Fibroblast of peridontal ligament (primary cell): ENCODE measurements around the gene C1QTNF8.

Source experiments
- DNase-seq: peaks from one replicate; pipeline ENCODE4 v3.0.0-alpha.2; 2010; ENCODE audit errors: extremely low read depth

The C1QTNF8 gene

DNA sequence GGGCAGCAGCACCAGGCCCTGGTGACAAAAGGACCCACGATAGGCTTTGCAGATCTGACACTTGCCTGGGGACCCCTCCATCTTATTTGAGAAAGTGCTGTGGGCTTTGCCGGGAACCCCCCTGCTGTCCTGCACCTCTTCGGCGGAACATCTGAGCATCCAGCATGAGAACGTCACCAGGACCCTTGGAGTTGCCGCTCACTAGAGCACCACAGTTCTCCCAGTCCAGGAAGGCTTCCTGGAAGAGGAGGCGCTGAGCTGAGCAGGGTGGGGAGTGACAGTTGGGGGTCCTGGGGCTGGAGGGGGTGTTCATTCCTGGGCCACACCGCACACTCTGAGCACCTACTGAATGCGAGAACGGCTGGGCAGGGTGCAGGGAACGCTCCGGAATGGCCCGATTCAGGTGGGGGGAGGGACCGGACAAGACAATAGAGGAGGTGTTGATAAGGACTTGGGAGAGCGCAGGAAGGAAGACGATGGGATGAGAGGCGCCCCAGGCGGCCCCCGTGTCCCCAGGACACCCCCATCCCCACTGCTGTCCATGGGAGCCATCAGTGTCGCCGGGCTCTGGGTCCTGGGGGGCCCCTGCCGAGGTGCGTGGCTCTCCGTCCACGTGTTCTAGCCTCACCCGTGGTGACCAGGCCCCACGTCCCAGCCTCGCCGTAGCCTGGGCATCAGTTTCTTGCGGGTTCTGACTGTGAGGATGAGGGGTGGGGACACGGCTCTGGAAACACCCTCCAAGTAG, 32.1 kb upstream of the C1QTNF8 start:
- no peak for DNase-seq

DNA sequence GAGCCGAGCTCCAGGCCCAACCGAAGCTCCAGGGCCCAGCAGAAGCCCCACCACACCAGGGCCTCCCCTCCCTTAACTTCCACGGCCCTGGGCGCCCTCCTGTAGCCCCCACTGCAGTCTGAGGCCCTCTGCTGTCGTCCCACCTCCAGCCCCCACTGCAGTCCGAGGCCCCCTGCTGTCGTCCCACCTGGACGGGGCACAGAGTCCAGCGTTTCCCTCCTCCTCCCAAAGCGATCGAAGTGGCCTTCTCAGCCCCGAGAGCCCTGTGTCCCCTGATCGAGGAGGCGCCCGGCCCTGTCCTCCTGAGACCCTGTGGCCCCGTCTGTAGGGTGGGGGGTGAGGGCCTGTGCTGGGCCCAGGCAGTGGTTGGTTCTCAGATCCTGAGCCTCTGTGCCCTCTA, 31.1 kb upstream of the C1QTNF8 start:
- no peak for DNase-seq

DNA sequence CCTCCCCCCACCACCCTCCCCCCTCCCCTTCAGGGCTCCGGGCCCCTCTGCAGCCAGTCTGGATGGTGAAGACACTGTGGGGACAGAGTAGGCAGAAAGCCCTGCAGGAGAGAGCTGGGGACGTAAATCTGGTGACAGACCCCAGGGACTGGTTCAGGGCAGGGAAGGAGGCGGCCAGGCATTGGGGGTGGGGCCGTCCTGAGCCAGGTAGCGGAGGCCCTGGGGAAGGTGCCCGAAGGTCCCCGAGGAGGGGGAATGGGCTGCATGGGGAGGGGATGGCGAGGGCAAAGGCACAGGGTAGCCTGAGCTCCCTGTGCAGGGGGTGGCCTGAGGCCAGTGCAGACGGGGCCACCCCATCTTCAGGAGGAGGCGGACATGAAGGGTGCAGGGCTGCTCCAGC, 30.5 kb upstream of the C1QTNF8 start:
- no peak for DNase-seq

DNA sequence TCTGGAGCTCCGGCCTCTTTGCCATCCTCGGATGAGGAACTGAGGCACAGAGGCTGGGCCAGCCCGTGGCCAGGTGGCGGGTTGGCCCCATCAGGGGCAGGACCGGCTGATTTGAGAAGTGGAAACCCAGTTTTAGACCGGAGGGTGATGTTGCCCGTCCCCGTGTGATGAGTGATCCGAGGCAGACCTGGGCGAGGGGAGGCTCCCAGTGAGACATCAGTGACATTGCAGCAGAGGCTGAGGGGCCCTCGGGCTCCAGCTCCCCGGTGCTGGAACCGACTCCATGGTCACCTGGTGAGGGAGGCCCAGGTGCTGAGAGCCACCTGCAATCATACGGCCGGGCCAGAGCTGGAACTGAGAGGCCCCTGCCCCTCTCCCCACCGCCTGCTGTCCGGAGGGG, 30.0 kb upstream of the C1QTNF8 start:
- no peak for DNase-seq

DNA sequence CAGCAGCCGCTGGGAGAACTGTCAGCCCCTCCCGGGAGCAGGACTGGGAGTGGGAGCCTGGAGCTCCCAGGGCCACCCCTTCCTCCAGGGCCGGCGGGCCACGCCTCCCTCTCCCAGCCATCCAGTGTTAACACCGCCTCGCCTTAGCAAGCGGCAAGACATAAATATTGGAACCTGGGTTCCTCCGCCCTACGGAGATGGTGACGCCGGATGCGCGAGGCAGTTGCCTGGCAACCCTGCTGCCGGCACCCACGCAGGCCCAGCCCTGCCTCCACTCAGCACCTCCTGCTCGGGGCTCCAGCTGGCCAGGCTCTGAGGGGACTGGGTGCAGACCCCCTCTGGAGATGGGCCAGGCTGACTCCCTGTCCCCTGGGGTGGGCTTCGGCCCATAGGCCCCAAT, 29.4 kb upstream of the C1QTNF8 start:
- no peak for DNase-seq

DNA sequence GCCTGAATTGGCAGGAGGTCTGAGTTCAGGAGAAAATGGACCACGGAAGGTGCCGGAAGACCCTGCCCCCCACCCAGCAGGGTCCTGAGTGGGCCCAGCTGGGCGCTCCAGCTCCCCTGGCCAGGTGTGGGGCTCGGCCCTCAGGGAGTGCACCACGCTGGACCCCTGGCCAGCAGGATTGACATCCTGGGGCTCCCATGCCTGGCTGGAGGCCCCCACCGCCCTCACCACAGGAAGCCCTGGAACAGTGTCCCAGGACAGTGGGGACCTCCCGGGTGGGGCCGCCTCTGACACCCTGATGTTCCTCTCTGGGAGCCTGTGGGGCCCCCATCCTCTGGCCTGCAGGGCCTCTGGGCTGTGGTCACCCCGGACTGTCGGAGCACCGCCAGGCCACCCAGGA, 28.8 kb upstream of the C1QTNF8 start:
- DNase-seq: no peak

DNA sequence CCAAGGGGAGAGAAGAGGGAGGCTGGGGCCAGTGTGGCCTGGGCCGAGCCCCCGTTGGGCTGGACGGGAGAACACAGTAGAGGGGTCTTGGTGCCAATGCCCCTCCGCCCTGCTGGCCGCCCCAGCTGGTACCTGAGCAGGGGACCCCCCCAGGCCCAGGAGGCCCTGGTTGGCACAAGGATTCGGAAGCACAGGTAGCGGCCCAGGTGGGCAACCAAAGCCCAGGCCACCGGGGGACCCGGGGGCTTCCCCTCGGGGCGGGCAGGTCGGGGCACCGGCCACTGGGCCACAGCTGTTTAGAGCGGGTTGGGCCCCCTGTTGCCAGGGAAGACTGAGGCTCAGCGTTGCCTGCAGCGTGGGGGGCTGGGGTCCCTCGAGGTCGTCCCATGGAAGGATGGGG, 28.2 kb upstream of the C1QTNF8 start:
- DNase-seq: no peak

DNA sequence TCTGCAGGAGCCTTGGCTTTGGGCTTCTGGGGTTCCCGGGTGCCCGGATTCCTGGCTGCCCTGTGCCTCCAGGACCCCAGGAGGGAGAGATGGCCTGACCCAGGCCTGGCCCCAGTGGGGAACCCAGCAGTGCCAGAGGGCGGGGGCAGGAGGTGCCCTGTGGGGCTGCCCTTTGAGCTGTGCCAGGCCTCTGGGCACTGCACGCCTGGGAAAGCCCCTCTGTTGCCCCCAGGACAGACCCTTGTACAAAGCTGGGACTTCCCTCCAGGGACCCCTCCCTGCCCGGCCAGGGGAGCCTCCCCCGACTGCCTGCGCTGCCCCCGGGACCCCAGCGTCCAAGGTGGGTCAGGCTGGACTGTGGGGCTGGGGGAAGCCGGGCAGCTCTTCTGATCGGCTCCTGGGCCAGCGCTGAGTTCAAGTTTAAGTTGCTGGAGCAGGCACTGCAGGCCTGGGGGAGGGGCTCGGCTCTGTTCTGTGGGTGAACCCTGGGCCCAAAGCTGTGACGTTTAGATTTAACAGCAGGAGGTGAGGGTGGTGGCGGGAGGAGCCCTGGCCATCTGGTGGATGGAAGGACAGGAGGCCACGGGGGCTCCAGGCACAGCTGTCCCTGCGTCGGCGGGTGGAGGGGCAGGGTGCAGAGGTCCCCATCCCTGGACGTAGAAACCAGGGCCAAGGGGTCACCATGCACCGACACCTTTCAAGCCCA, 27.6 kb upstream of the C1QTNF8 start:
- no peak for DNase-seq

DNA sequence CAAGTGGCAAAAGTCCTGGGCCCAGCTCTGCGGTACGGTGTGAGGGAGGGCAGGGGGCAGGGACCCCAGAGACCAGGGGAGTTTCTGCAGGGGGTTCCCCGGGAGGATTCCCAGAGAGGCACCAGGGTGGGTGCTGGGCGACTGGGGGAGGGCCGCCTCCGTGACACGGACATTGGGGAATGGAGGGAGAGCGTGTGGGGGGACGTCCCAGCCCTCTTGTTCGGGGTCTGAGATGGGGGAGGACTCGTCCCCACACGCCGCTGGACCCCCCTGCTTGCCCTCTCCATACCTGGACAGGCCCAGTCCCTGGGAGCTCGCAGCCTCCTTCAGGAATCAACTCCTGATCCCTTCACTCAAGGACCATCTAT, 26.3 kb upstream of the C1QTNF8 start:
- DNase-seq: no peak

DNA sequence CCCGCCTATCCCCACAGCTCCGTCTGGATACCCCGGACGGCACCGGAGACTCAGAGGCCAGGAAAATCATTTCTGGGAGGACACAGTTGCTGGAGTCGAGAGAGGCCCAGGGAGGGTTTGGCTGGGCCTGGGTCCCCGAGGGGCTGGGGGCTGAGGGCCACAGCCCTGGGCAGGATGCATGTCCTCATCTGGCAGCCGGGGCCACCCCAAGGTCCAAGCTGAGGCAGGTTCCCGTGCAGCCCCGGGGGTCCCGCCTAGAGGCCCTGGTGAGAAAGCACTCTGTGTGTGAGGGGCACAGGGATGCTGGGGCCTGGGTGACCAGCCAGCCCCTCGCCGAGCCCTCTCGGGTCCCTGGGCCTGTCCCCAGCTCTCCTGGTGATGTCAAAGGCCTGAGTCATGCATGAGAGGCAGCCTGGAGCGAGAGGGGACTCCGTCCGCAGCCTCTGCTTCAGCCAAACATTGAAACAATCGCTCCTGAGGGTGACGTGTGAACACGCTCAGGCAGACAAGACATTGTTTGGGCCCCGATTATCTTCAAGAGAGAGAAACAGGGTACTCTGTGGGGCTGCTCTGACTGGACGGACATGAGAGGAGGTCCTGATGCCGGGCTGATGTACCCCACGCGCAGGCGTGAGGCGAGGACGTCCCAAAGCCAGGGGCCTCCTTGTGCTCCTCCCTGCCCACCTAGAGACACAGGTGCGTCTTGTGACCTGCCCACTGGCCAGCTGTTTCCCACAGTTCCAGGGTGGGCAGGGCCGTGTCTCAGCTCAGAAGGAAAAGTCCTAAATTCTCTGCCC, 25.8 kb upstream of the C1QTNF8 start:
- DNase-seq: no peak

DNA sequence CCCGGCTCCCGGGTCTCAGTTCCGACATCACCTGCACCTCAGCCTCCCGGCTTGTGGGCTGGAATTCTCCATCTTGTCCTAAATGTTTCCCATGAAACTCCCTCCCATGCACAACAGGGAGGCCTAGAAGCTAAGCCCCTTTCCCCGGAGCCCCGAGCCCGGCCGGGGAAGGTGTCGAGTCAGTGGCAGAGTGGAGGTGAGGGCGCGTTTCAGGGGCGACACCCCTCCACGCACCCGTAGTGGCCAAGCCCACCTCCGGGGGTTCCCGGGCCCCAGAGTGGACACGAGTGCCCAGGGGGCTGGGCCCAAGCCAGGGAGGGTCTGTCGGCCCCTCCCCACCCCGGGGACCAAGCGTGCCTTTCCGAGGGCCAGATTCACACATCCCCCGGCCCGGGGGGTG, 25.0 kb upstream of the C1QTNF8 start:
- DNase-seq: no peak

DNA sequence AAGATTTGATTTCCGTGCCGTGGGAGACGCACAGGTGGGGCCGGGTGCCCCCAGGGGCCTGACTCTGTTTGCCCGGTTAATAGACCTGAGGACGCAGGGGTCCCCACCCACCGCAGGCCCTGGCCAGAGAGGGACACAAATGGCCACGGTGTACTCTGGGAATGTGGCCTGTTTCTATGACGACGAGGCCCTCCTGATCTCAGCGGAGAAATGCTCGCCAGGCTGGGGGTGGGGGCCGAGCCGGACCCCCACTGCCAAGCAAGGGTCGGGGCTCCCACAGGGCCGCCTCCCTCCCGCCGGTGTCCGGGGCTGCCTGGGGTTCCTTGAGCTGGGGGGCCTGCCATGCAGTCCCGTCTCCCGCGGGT, 24.5 kb upstream of the C1QTNF8 start:
- no peak for DNase-seq

DNA sequence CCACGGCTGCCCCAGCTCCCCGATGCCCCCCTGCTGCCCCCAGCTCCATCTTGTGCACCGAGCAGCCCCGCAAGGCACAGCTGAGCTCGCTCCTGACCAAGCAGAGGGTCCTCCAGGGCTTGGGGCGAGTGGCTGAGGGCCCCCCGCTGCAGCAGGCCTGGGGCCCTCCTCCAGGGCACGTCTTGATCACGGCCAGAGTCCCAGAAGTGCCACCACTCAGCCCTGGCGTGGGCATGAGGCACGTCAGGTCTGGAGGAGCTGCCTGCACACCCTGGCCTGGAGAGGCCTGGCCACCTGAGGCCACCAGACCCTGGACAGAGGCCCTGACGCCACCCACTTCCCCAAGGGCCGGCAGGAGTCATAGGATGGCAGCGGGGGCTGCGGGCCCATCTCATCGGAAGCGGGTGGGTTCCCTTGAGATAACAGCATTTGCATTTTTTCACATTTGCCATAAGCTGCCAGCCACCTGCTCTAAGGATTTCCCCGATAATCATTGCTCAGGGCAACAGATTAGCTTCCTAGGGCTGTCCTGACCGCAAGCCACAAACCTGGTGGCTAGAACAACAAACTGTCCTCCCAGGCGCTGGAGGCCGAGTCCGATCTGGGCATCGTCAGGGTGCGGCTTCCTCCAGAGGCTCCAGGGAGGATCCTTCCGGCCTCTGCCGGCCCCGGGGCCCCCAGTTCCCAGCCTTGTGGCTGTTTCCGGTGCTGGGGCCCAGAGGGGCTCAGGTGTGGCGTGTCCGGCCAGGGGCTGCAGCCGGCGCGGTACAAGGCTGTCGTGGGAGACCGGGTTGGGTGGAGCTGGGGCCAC, 23.9 kb upstream of the C1QTNF8 start:
- DNase-seq: no peak

DNA sequence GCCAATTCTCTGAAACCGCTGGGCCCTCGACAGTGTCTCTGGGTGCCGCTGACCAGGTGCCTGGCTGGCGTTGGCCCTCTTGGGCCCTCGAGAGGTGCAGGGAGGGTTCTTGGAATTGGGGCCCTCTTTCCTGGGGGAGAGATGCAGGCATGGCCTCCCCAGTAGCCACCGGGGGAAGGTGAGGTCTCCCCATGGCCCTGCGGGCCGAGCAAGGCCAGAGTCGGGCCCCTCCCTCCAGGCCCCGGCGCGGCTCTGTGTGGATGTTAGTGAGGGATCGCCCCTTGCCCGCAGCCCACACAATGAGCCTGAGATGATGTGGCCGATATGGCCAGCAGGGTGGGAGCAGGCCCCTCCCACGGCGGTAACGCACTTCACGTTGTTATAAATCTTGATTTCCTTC, 23.1 kb upstream of the C1QTNF8 start:
- DNase-seq: no peak

DNA sequence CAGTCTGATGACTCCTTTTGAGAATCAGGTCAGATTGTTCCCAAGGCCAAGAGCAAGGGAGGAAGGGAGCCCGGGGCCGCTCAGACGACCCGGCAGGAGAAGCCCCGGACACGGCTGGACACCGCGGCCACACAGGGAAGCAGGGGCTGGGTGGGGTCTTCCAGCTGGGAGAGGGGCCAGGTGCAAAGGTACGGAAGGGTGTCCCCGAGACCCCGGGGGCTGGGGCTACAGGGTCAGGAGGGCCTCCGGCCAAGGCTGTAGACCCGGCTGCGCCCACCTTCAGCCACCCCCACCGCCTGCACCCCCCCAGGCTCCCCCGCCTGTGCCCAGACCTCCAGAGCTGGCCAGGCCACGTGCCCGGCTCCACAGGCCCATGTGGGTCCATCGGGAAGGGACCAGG, 21.9 kb upstream of the C1QTNF8 start:
- no peak for DNase-seq

DNA sequence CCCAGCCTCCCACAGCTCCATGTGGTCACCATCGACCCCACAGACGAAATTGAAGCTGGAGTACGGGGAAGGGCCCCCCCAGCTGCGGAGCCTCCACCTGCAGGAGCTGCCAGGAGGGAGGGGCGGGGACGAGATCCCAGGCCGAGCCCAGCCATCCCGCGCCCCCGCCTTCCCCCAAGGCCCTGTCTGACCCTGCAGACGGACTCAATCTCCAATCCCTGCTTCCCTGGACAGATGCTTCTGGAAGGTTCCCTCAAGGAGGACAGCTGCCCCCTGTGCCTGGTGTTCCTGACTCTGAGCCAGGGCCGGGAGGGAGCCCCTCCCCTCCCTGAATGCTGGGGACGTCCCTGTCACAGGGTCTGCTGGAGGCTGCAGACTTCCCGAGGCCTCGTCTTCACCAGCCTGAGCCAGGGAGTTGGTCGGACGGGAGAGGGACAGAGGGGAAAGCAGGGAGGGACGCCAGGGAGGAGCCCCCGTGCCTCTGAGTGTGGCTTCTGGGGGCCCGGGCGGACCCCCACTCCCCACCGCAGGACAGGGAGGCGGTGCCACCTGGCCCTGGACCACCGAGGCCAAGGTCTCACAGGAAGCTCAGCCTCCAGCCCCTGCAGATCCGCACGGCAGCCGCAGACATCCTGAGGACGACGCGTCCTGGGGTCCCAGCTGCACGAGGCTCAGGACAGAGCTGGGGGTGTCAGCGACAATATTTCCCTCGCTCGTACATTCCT, 21.3 kb upstream of the C1QTNF8 start:
- DNase-seq: no peak

DNA sequence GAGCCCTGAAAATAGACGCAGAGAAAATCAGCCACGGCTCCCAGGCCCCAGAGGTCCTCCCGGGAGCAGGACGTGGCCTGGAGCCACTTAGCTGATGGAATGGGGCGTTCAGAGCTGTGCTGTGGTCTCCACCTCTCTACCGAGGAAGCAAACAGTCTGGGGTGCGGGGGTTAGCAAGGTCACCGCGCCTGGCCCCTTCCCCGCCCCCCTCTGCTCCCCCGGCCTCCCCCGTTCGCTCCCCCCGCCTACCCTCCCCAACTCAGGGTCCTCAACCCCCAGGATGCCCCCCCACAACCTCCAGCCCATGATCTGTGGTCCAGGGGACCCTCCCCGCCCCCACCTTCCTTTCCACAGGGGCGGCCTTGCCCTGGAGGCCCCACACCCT, 20.6 kb upstream of the C1QTNF8 start:
- DNase-seq: no peak

DNA sequence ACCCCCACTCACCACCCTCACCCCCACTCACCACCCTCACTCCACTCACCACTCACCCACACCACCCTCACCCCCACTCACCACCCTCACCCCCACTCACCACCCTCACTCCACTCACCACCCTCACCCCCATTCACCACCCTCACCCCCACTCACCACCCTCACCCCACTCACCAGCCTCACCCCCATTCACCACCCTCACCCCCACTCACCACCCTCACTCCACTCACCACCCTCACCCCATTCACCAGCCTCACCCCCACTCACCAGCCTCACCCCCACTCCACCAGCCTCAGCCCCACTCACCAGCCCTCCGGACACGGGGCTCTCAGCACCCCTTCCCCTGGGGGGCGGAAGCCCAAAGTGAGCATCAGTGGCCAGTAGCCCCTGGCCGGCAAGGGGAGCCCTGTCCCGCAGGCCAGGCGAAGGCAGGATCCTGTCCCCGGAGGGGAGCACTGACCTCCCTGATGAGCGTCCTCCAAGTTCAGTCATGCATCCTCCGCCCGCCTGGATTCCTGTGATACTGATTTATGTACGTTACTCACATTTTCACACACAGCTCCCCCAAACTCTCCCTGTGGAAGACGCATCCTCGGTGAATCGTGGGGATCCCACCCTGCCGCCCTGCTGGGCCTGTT, 18.0 kb upstream of the C1QTNF8 start:
- DNase-seq: no peak

DNA sequence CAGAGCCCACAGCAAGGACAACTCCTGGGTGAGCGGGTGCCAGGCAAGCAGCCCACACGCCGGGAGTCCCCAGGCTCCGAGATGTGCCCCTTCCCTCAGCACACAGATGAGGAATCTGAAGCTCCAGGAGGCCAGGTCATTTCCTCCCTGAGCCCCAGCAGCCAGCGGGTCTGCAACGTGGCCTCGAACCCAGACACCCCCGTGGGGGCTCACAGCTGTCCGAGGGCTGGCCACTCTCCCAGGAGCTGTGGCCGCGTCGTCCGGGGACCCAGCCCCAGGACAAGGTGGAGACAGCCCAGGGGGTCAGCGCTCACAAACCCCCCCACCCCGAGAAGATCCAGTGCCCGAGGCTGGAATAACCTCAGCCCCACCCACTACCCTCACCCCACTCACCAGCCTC, 17.4 kb upstream of the C1QTNF8 start:
- no peak for DNase-seq

DNA sequence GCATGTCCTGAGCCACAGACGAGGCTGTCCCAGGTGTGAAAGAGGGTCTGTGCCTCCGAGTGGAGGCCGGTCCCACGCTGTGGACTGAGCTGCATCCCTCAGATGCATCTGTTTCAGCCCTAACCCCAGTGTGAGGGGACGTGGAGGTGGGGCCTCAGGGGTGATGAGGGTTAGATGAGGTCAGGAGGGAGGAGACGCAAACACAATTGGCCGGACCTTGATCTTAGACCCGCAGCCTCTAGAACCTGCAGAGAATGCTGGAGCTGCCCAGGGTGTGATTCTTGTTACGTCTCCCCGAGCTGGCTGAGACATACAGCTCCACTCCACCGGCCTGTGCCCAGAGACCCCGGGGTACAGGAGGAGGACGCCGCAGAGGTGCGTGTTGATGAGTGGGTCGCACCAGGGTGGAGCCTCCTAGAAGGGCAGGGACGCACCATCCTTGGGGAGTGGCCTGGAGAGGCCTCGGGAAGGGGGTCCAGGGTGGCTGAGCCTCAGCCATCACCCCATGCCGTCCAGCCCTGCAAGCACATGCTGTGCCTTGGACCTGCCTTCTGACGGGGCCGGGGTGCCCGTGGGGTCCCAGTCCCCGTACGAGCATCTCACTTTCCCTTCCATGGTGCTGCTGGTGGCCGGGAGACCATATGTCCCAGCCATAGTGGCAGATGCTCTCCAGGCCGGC, 16.6 kb upstream of the C1QTNF8 start:
- DNase-seq: no peak
